Endothelial cell of umbilical vein (primary cell): Measurements from ENCODE around the gene SREK1IP1. TPM values are rescaled to one million over a fixed set of nuclear protein-coding genes. Genes with fewer than 3 reads are reported as not detected.
"Not testable (repeated sequence)": the region's sequence is repeated elsewhere in the genome, so short reads cannot be mapped to it uniquely, and the experiment has no call there.

ENCODE experiments used
- BruUV-seq: library from RNA; stranded (reverse); fragments of 400-500 nt; replicated peaks from 2 replicates; lab custom pipeline; 2021; lab: Mats Ljungman, UMichigan
- CTCF ChIA-PET: fragments of 300-600, 350-600 bp; sonication (Branson Sonifier 250); formaldehyde crosslinking; loops from one replicate; lab custom pipeline; 2021; ENCODE audit warnings: antibody characterized with exemption, inconsistent platforms; lab: Charles Lee
- POLR2A ChIA-PET: fragments of 300-600, 350-600 bp; sonication (Branson Sonifier 250); formaldehyde crosslinking; loops from one replicate; lab custom pipeline; 2021; ENCODE audit warnings: antibody characterized with exemption, inconsistent platforms; lab: Charles Lee
- DNase-seq: peaks from one replicate; pipeline ENCODE4 v3.0.0-alpha.2; 2011; ENCODE audit warnings: low read depth, low spot score
- FAIRE-seq: peaks from 2 replicates; lab custom pipeline; 2011; peaks lifted over from hg19 to GRCh38; lab: Jason Lieb, UNC
- H2AFZ ChIP-seq: 2 replicates; pipeline ENCODE4 v1.6.0; 2012; ENCODE audit warnings: low read depth, low read length, control low read depth, inconsistent platforms
- H3K27ac ChIP-seq: 2 replicates; pipeline ENCODE4 v1.5.1; 2011; ENCODE audit warnings: low read depth, mild to moderate bottlenecking, control low read depth, low read length, moderate library complexity; ENCODE audit not compliant: insufficient read depth
- H3K27me3 ChIP-seq, 2 experiments: 2 replicates each; pipeline versions ENCODE4 v1.6.0 to v1.6.1; 2011; ENCODE audit warnings: low read length in 2 of 2, mixed read lengths in 1 of 2; ENCODE audit not compliant: control insufficient read depth in 2 of 2, insufficient read depth in 2 of 2
- H3K36me3 ChIP-seq, 2 experiments: 2 replicates in 1 of 2; 3 replicates in 1 of 2; pipeline ENCODE4 v1.5.1; 2011; ENCODE audit warnings: low read length in 2 of 2, mild to moderate bottlenecking in 1 of 2, moderate library complexity in 1 of 2; ENCODE audit not compliant: control insufficient read depth in 2 of 2, insufficient read depth in 2 of 2; ENCODE audit errors: extremely low read depth in 1 of 2
- H3K4me1 ChIP-seq: 3 replicates; pipeline ENCODE4 v1.5.1; 2011; ENCODE audit warnings: mild to moderate bottlenecking, low read length; ENCODE audit not compliant: control insufficient read depth, insufficient read depth; ENCODE audit errors: extremely low read depth
- H3K4me2 ChIP-seq: 2 replicates; pipeline ENCODE4 v1.6.1; 2011; ENCODE audit warnings: low read length, control low read depth, mixed read lengths; ENCODE audit not compliant: insufficient read depth
- H3K4me3 ChIP-seq, 3 experiments: fragments of 200-600 bp in 1 of 3; sonication (generic), shearing (Covaris generic) in 1 of 3; replicated peaks in 1 of 3; 2 replicates each; pipeline ENCODE4 v1.5.1; 2011 to 2016; ENCODE audit warnings: control low read depth in 3 of 3, low read length in 3 of 3, mild to moderate bottlenecking in 2 of 3, inconsistent platforms in 1 of 3, low read depth in 1 of 3, moderate library complexity in 1 of 3; ENCODE audit not compliant: insufficient read depth in 1 of 3
- H3K79me2 ChIP-seq: 2 replicates; pipeline ENCODE4 v1.6.0; 2012; ENCODE audit warnings: low read length, inconsistent platforms; ENCODE audit not compliant: control insufficient read depth, insufficient read depth
- H3K9ac ChIP-seq: replicated peaks from 2 replicates; pipeline ENCODE3; 2011; ENCODE audit warnings: low read length, control low read depth; ENCODE audit not compliant: insufficient read depth; ENCODE audit errors: extremely low read depth
- H3K9me1 ChIP-seq: replicated peaks from 3 replicates; pipeline ENCODE4 v1.6.0; 2011; ENCODE audit warnings: mild to moderate bottlenecking, low read length; ENCODE audit not compliant: control insufficient read depth, insufficient read depth; ENCODE audit errors: extremely low read depth
- H3K9me3 ChIP-seq: replicated peaks from 2 replicates; pipeline ENCODE4 v1.5.1; 2012; ENCODE audit warnings: low read length, inconsistent platforms; ENCODE audit not compliant: control insufficient read depth, insufficient read depth
- H4K20me1 ChIP-seq: replicated peaks from 2 replicates; pipeline ENCODE3; 2011; ENCODE audit warnings: mild to moderate bottlenecking, low read length; ENCODE audit not compliant: control insufficient read depth, insufficient read depth; ENCODE audit errors: extremely low read depth
- EZH2 ChIP-seq: IDR thresholded peaks from 2 replicates; pipeline ENCODE4 v1.6.1; 2012; ENCODE audit warnings: borderline replicate concordance, low read depth, mild to moderate bottlenecking, moderate library complexity, low read length, inconsistent platforms; ENCODE audit not compliant: severe bottlenecking
- FOS ChIP-seq: IDR thresholded peaks from 2 replicates; pipeline ENCODE4 v1.6.1; 2011; ENCODE audit warnings: mild to moderate bottlenecking, low read length, moderate library complexity, borderline replicate concordance; ENCODE audit not compliant: insufficient read depth
- GATA2 ChIP-seq: IDR thresholded peaks from 2 replicates; pipeline ENCODE4 v1.7.0; 2011; ENCODE audit warnings: low read depth, mild to moderate bottlenecking, moderate library complexity, mixed read lengths, low read length; ENCODE audit not compliant: insufficient read length, insufficient read depth
- JUN ChIP-seq: IDR thresholded peaks from 2 replicates; pipeline ENCODE4 v1.6.1; 2011; ENCODE audit warnings: borderline replicate concordance, low read depth; ENCODE audit not compliant: insufficient read length, insufficient read depth
- MYC ChIP-seq: IDR thresholded peaks from one replicate; pipeline ENCODE4 v1.6.1; 2011; ENCODE audit warnings: mild to moderate bottlenecking, low read depth, low read length
- POLR2A ChIP-seq: IDR thresholded peaks from 2 replicates; pipeline ENCODE4 v1.6.1; 2012; ENCODE audit warnings: low read depth, mild to moderate bottlenecking, control low read depth, low read length
- POLR2AphosphoS5 ChIP-seq: IDR thresholded peaks from 2 replicates; pipeline ENCODE4 v1.6.1; 2012; ENCODE audit warnings: low read depth, mild to moderate bottlenecking, control low read depth, low read length, moderate library complexity; ENCODE audit not compliant: insufficient read depth
- dilution Hi-C: fragments of 300-500 bp; cut with MboI; formaldehyde crosslinking; loops from one replicate; pipeline ENCODE4 v1.15.0; 2019; ENCODE audit warnings: low sequenced_read_pairs; ENCODE audit not compliant: extremely low pct_ligation_motif_present
- intact Hi-C: fragments of 100-400 bp; cut with micrococcal nuclease; formaldehyde crosslinking; loops from one replicate; pipeline ENCODE4 v1.10.0; 2022
- polyA plus RNA-seq, 4 experiments: library from polyadenylated mRNA; depleted of rRNA in 3 of 4; stranded (reverse) in 3 of 4; unstranded in 1 of 4; fragments of >200 nt; gene quantifications; 2 replicates each; pipeline versions ENCODE4 v1.2.1 to v1.2.3, GENCODE V29; 2011 to 2012; ENCODE audit warnings: missing spikeins in 1 of 4
- total RNA-seq: library from RNA; stranded (reverse); gene quantifications from 2 replicates; pipeline ENCODE4 v1.2.3, GENCODE V29; 2021
- TF ChIP-seq, protein P1 (sequence below), 2 donors: IDR thresholded peaks; 1 replicate in 1 of 2; 2 replicates in 1 of 2; pipeline ENCODE4 v1.5.1; 2011; ENCODE audit warnings: low read length in 2 of 2, mild to moderate bottlenecking in 2 of 2, moderate library complexity in 2 of 2, control low read depth in 1 of 2, inconsistent platforms in 1 of 2, low read depth in 1 of 2; ENCODE audit not compliant: insufficient read depth in 1 of 2; ENCODE audit errors: extremely low read depth in 1 of 2
- TF ChIP-seq, protein P2 (sequence below): IDR thresholded peaks from 2 replicates; pipeline ENCODE4 v1.6.1; 2011; ENCODE audit not compliant: insufficient read depth, insufficient read length

The SREK1IP1 gene
- total and polyA plus RNA-seq, 2 donors (not counting 3 experiments of a cell fraction or from before 2014, with no cell fraction given): 6.3 to 17.8 TPM

DNA sequence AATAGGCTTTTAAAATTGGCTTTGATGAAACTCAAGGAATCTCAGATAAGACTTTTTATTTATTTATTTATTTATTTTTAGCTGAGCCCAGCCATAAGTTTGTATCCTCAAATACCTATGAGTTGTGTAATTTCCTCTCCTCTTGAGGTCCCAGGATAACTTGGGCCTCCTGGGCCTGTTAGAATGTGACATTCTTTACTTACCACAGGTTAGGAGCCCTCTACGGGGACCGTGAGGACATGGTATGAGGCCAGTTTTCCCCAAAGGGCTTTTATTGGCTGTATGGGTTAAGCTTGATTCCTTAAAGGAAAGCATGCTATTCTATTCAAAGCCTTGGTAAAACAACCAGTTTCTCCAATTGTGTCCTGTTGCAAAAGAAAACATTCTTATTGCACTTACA is 61.3 kb downstream of the SREK1IP1 start:
- FAIRE-seq (no peak), DNase-seq (no peak)
- no peak overlapping the region for H3K4me2 ChIP-seq
- no peak for TF ChIP-seq POLR2AphosphoS5
- no peak for TF ChIP-seq JUN
- TF ChIP-seq, protein P1, sequence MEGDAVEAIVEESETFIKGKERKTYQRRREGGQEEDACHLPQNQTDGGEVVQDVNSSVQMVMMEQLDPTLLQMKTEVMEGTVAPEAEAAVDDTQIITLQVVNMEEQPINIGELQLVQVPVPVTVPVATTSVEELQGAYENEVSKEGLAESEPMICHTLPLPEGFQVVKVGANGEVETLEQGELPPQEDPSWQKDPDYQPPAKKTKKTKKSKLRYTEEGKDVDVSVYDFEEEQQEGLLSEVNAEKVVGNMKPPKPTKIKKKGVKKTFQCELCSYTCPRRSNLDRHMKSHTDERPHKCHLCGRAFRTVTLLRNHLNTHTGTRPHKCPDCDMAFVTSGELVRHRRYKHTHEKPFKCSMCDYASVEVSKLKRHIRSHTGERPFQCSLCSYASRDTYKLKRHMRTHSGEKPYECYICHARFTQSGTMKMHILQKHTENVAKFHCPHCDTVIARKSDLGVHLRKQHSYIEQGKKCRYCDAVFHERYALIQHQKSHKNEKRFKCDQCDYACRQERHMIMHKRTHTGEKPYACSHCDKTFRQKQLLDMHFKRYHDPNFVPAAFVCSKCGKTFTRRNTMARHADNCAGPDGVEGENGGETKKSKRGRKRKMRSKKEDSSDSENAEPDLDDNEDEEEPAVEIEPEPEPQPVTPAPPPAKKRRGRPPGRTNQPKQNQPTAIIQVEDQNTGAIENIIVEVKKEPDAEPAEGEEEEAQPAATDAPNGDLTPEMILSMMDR (IDR thresholded peaks at IDR 0.05; ENCODE audit: extremely low read depth in 1 of 2, insufficient read depth in 1 of 2, low read depth in 1 of 2, low read length in 2 of 2): no peak
- TF ChIP-seq, protein P2, sequence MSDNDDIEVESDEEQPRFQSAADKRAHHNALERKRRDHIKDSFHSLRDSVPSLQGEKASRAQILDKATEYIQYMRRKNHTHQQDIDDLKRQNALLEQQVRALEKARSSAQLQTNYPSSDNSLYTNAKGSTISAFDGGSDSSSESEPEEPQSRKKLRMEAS: no peak
- no peak for TF ChIP-seq EZH2
- no peak for TF ChIP-seq MYC
- TF ChIP-seq POLR2A: no peak
- no peak for TF ChIP-seq FOS
- TF ChIP-seq GATA2: no peak
- no peak overlapping the region for H2AFZ ChIP-seq
- intact Hi-C loops (no loop called here), dilution Hi-C loops (no loop called here)
- H3K9ac ChIP-seq: no peak overlapping the region
- no peaks in the 10 kb centered on the region for H3K36me3 ChIP-seq
- BruUV-seq: no TSS peak
- ChIA-PET POLR2A (no interaction called here), CTCF (interaction anchor here (1.2 kb wide), 1 partner anchor 15 kb away, joined by 3 read pairs; no protein-coding TSS in a partner anchor)
- no peak overlapping the region for H3K27ac ChIP-seq
- no peaks in the 10 kb centered on the region for H3K9me1 ChIP-seq
- no peaks in the 10 kb centered on the region for H3K79me2 ChIP-seq
- H3K4me3 ChIP-seq: no peak overlapping the region
- H4K20me1 ChIP-seq: no peaks in the 10 kb centered on the region
- no peaks in the 10 kb centered on the region for H3K4me1 ChIP-seq
- H3K9me3 ChIP-seq: no peaks in the 10 kb centered on the region
- H3K27me3 ChIP-seq: peaks cover 4 to 24% of the 10 kb centered on the region in 2 experiments

DNA sequence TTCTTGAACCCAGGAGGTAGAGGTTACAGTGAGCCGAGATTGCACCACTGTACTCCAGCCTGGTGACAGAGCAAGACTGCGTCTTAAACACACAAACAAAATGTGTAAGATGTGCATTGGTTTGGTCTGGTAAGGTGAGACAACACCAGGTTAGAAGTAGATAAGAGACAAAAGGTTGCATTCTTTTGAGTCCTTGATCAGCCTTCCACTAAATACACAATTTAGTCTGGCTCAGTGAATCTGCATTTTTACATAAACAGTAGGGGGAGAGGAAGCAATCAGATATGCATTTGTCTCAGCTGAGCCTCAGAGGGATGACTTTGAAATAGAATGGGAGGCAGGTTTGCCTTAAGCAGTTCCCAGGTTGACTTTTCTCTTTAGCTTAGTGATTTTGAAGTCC is 62.4 kb downstream of the SREK1IP1 start:
- H3K4me2 ChIP-seq, H3K4me3 ChIP-seq, H4K20me1 ChIP-seq, BruUV-seq, H2AFZ ChIP-seq, H3K9ac ChIP-seq, H3K79me2 ChIP-seq, H3K4me1 ChIP-seq, H3K9me1 ChIP-seq, intact Hi-C loops, H3K27ac ChIP-seq, POLR2A ChIA-PET, FAIRE-seq, DNase-seq, H3K9me3 ChIP-seq, H3K36me3 ChIP-seq, dilution Hi-C loops: not testable (repeated sequence)
- H3K27me3 ChIP-seq: peaks cover 4 to 26% of the 10 kb centered on the region in 2 experiments
- CTCF ChIA-PET: interaction anchor here (0.9 to 1.2 kb wide), 2 partner anchors 14 to 27 kb away, joined by 3 read pairs; no protein-coding TSS in a partner anchor
